Activated naive CD8-positive, alpha-beta T cell treated with anti-CD3 and anti-CD28 coated beads, Interleukin-2, amount 50 U/mL, for 24 hours (primary cell): Measurements from ENCODE around the gene A2ML1.
"Not testable (repeated sequence)": the region's sequence is repeated elsewhere in the genome, so short reads cannot be mapped to it uniquely, and the experiment has no call there.

Source experiments
- ATAC-seq: fragments of 150-1000 bp; cut with Tn5 transposase; one replicate; pipeline ENCODE4 v1.10.0; 2021
- DNase-seq: peaks from one replicate; pipeline ENCODE4 v3.0.0; 2021
- H3K27ac Mint-ChIP-seq: one replicate; pipeline ENCODE4 v1.8.0; 2021; ENCODE audit warnings: mild to moderate bottlenecking, mixed read lengths
- H3K27me3 Mint-ChIP-seq: one replicate; pipeline ENCODE4 v1.8.0; 2021; ENCODE audit warnings: mixed read lengths
- H3K36me3 Mint-ChIP-seq: one replicate; pipeline ENCODE4 v1.8.0; 2021; ENCODE audit warnings: low read depth, mixed read lengths
- H3K4me1 Mint-ChIP-seq: one replicate; pipeline ENCODE4 v1.8.0; 2021; ENCODE audit warnings: mixed read lengths
- H3K4me3 Mint-ChIP-seq: one replicate; pipeline ENCODE4 v1.8.0; 2021; ENCODE audit warnings: mild to moderate bottlenecking, moderate library complexity, mixed read lengths
- H3K9me3 Mint-ChIP-seq: one replicate; pipeline ENCODE4 v1.8.0; 2021; ENCODE audit warnings: mixed read lengths

Gene A2ML1

DNA sequence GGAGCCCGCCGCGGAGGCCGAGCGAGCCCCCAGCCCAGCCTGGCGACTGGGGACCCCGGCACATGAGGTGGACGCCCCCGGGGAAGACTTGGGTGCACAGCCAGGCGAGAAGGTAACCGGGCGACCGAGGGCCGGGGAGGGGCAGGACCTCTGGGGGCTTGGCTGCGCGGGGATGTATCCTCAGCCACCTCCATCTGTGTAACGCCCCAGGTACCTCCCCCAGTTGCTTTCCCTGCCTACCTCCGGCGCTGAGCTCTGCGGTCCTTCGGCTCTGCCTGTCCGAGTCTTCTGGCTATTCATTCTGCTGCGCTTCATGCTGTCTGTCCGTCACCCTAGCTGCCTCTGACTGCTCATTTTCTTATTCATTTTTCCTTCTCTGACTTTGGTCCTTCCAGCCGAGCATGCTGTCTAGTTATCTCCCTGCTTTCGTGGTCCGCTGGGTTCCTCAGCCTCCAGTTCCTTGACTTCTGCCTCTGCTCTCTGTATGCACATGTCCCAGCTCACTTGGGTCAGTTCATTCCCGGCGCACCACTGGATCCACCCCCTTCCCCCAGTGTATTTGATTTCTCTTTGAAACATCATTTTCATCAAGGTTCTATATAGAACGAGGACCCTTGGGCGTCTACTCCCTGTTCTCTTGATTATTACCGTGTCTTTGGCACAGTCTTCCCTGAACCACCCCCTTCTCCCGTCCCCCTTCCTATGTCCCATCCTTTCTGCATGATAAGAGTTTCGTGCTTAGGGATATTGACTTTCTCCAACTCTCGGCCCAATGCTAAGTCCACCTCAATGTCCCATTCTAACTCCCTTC is 92.5 kb downstream of the A2ML1 start:
- ATAC-seq (peak; percentile 88), DNase-seq (peak; percentile 56)
- peaks cover 11% of the 10 kb centered on the region for H3K4me1 Mint-ChIP-seq
- no peak overlapping the region for H3K27ac Mint-ChIP-seq
- H3K36me3 Mint-ChIP-seq, result peaks cover 6% of the 10 kb centered on the region
- H3K4me3 Mint-ChIP-seq, result no peak overlapping the region
- no peaks in the 10 kb centered on the region for H3K9me3 Mint-ChIP-seq
- no peaks in the 10 kb centered on the region for H3K27me3 Mint-ChIP-seq

DNA sequence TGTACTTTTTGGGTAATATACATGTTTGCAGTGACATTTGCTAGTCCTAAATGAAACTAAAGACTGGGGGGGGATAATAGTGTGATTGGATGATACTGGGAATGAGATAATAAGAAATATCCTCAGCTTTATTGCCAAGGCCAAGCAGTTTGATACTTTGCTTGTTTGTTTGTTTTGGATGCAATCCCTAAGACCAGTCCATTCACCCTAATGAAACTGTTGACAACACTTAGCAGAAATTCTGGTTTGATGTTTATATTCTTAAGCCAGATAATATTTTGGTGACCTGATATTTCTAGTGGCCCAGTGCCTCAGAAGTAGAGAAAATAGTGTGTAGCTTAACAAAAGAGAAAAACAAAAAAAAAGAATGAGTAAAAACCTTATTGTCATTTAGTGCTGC is 93.7 kb downstream of the A2ML1 start:
- peaks cover 11% of the 10 kb centered on the region for H3K4me1 Mint-ChIP-seq
- no peak overlapping the region for H3K27ac Mint-ChIP-seq
- no peaks in the 10 kb centered on the region for H3K27me3 Mint-ChIP-seq
- no peak for DNase-seq
- no peaks in the 10 kb centered on the region for H3K9me3 Mint-ChIP-seq
- ATAC-seq, result no peak
- peaks cover 6% of the 10 kb centered on the region for H3K36me3 Mint-ChIP-seq
- no peak overlapping the region for H3K4me3 Mint-ChIP-seq

DNA sequence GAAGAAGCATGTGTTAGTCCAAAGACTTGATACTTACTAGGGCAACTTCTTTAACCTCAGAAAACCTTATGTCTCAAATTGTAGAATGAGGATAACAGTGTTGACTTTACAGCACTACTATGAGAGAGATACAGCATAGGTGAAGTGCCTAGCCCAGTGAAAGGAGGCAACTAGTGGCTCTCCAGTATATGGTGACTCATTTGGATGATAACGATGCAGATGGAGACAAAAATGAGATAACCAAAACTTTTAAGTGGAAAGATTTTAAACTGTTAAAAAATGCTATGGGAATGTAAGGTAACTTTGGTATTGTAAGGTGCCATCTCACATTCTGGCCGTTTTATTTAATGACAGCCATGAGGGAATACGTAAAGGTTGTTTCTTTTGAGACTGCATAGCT is 94.6 kb downstream of the A2ML1 start:
- H3K27me3 Mint-ChIP-seq, result no peaks in the 10 kb centered on the region
- H3K36me3 Mint-ChIP-seq, result peaks cover 8% of the 10 kb centered on the region
- H3K9me3 Mint-ChIP-seq, result no peaks in the 10 kb centered on the region
- H3K27ac Mint-ChIP-seq, result no peak overlapping the region
- no peak overlapping the region for H3K4me3 Mint-ChIP-seq
- ATAC-seq (no peak), DNase-seq (no peak)
- peaks cover 7% of the 10 kb centered on the region for H3K4me1 Mint-ChIP-seq

DNA sequence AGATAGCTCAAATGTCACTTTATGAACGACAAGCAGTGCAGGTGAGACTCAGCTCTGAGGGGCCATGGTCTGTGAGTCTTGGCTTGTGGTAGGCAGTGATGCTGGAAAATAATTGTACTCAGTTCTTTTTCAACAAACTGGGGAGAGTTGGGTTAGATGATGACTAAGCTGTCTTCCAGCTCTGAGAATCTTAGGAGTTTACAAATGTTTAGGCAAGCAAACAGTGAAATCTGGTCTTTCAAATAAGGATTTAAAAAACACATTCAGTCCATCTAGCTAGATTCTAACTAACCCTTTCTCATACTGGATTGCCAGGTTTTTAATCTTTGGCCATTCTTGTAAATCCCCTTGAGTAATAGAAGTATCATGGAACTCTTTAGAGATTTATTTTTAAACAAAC is 95.3 kb downstream of the A2ML1 start:
- peaks cover 8% of the 10 kb centered on the region for H3K36me3 Mint-ChIP-seq
- DNase-seq (no peak), ATAC-seq (no peak)
- peaks cover 7% of the 10 kb centered on the region for H3K4me1 Mint-ChIP-seq
- no peak overlapping the region for H3K4me3 Mint-ChIP-seq
- H3K27me3 Mint-ChIP-seq, result no peaks in the 10 kb centered on the region
- no peaks in the 10 kb centered on the region for H3K9me3 Mint-ChIP-seq
- H3K27ac Mint-ChIP-seq, result no peak overlapping the region

DNA sequence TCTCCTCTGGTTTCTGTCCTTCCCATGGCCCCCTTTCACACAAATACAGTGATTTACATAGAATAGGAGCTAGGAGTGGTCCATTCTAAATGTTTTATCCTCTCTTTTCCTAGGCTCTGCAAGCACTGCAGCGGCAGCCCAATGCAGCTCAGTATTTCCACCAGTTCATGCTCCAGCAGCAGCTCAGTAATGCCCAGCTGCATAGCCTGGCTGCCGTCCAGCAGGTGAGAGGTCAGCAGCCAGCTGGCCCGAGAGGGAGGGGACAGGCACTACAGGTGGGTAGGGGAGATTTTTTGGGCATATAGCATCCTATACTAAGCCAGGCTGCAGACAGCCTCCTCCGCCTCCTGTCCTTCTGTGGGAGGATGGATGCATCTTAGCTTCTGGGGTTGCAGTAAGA is 97.2 kb downstream of the A2ML1 start:
- H3K36me3 Mint-ChIP-seq, result not testable (repeated sequence)

DNA sequence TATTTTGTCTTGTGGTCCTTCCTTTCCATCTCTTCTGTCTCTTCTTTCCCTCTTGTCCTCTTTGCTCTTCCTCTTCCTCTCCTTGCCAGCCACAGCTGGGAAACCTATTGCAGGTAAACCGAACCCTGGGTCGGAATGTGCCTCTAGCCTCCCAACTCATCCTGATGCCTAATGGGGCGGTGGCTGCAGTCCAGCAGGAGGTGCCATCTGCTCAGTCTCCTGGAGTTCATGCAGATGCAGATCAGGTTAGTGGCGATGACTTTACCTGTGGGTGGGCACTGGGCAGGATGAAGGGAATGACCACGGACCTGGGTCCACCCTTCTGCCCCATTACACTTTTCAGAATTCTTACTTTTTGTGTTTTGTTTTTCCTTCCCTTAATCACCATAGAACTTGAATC is 100.1 kb downstream of the A2ML1 start:
- H3K9me3 Mint-ChIP-seq, result no peaks in the 10 kb centered on the region
- H3K4me3 Mint-ChIP-seq, result no peak overlapping the region
- ATAC-seq (no peak), DNase-seq (no peak)
- no peak overlapping the region for H3K27ac Mint-ChIP-seq
- peaks cover 8% of the 10 kb centered on the region for H3K36me3 Mint-ChIP-seq
- no peaks in the 10 kb centered on the region for H3K4me1 Mint-ChIP-seq
- no peaks in the 10 kb centered on the region for H3K27me3 Mint-ChIP-seq

More for the DNA sequence above, 97.2 kb downstream of the A2ML1 start:
- not testable (repeated sequence) for H3K4me1 Mint-ChIP-seq, ATAC-seq, H3K27ac Mint-ChIP-seq, H3K27me3 Mint-ChIP-seq, H3K9me3 Mint-ChIP-seq, H3K4me3 Mint-ChIP-seq, DNase-seq
